Osteocyte (in vitro differentiated cells): ENCODE measurements around the gene ISOC2. TPM values are rescaled to one million over a fixed set of nuclear protein-coding genes. Genes with fewer than 3 reads are reported as not detected.

ENCODE experiments used
- DNase-seq: peaks from one replicate; pipeline ENCODE4 v3.0.0; 2021; ENCODE audit warnings: mixed read lengths; ENCODE audit not compliant: unreplicated experiment; ENCODE audit errors: extremely low spot score
- H3K27ac Mint-ChIP-seq: one replicate; pipeline ENCODE4 v1.8.0; 2021; ENCODE audit warnings: mild to moderate bottlenecking, mixed read lengths; ENCODE audit not compliant: unreplicated experiment
- H3K27me3 Mint-ChIP-seq: one replicate; pipeline ENCODE4 v1.8.0; 2021; ENCODE audit warnings: mixed read lengths; ENCODE audit not compliant: unreplicated experiment
- H3K36me3 Mint-ChIP-seq: one replicate; pipeline ENCODE4 v1.8.0; 2021; ENCODE audit warnings: mixed read lengths; ENCODE audit not compliant: unreplicated experiment
- H3K4me1 Mint-ChIP-seq: one replicate; pipeline ENCODE4 v1.8.0; 2021; ENCODE audit warnings: mixed read lengths; ENCODE audit not compliant: unreplicated experiment
- H3K4me3 Mint-ChIP-seq: one replicate; pipeline ENCODE4 v1.8.0; 2021; ENCODE audit warnings: mild to moderate bottlenecking, moderate library complexity, mixed read lengths; ENCODE audit not compliant: unreplicated experiment
- H3K9me3 Mint-ChIP-seq: one replicate; pipeline ENCODE4 v1.8.0; 2021; ENCODE audit warnings: mixed read lengths; ENCODE audit not compliant: unreplicated experiment
- CTCF ChIP-seq: fragments of 200-600 bp; sonication (generic); IDR thresholded peaks from 2 replicates; pipeline ENCODE4 v1.5.0; 2021; ENCODE audit warnings: antibody characterized with exemption, mild to moderate bottlenecking, moderate library complexity
- total RNA-seq: library from RNA; stranded (reverse); gene quantifications from 2 replicates; pipeline ENCODE4 v1.2.1, GENCODE V29; 2021

The ISOC2 gene
- total RNA-seq, 1 donor from 2014 or later = 39.8 TPM

- Mint-ChIP-seq H3K27ac (no peak overlapping the region), H3K27me3 (peaks cover 46% of the 10 kb centered on the region), H3K4me1 (peaks cover 10% of the 10 kb centered on the region), H3K36me3 (peaks cover 4% of the 10 kb centered on the region), H3K4me3 (no peak overlapping the region), H3K9me3 (no peaks in the 10 kb centered on the region)
- DNase-seq = no peak
- no peak for TF ChIP-seq CTCF
Observed at GRCh38 chr19:55444646-55445045, 16.8 kb downstream of the ISOC2 start.

DNA sequence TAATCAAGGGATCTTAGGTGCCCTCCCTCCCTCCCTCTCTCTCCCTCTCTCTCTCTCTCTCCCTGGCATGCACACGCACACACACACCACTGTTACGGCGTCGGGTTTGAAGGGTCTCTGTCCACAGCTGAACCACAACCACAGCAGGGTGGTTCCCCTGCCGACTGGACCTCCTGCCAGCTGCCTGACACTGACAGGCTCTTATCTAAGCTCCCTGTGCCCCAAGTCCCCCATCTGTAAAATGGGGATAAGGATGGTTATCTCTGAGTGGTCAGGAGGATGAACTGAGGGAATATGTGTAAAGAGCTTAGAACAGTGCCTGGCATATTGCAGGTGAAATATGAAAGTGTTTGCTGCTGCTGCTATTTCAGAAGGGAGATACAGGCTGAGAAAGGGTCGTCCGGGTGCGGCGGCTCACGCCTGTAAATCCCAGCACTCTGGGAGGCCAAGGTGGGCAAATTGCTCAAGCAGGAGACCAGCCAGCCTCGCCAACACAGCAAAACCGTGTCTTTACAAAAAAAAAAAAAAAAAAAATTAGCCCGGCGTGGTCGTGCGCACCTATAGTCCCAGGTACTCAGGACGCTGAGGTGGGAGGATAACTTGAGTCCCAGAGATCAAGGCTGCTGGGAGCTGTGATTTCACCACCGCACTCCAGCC lies 17.5 kb downstream of the ISOC2 start:
- DNase-seq = no peak
- peaks cover 10% of the 10 kb centered on the region for H3K4me1 Mint-ChIP-seq
- TF ChIP-seq CTCF = no peak
- no peaks in the 10 kb centered on the region for H3K9me3 Mint-ChIP-seq
- no peak overlapping the region for H3K27ac Mint-ChIP-seq
- peaks cover 53% of the 10 kb centered on the region for H3K27me3 Mint-ChIP-seq
- peaks cover 4% of the 10 kb centered on the region for H3K36me3 Mint-ChIP-seq
- H3K4me3 Mint-ChIP-seq = no peak overlapping the region

DNA sequence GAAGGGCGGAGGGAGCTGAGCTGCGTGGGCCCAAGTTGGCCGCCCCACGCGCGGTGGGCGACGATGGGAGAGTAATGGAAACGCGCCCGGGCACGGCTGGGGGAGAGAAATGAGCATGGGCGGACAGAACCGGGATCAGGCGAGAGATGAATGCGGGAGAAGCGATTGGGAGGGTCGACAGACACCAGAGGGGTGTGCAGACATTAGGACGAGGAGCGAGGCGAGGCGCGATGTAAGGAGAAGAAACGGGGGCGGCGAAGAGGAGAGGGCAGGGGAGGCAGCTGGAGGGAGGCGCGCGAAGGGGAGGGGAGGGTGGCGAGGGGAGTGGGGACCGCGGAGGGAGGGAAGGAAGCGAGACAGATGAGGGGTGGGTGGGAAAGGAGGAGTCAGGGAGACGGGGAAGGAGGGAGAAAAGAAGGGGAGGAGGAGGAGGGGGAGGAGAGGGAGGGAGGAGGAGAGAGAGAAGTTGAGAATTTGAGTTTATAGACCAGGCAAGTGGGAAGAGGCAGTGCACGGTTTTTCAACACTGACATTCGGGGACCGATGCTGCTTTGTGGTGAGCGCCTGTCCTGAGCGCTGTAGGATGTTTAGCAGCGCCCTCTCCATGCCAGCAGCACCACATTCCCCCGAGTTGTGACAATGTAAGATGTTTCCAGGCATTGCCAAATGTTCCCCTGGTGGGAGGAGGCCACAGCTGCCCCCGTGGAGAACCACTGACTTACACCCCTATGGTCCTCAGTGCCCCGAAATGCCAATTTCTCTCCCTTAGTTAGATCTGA lies 18.2 kb downstream of the ISOC2 start, which contains the start of gene SHISA7:
TSS of gene SHISA7 (minus strand) at position 256 of the 779 bp plus-strand sequence. CDS start 437 bp downstream, outside the sequence.
- H3K27ac Mint-ChIP-seq = no peak within 1 kb of the TSS
- TF ChIP-seq CTCF = no peak
- DNase-seq = no peak
- peaks cover 4% of the 10 kb centered on the region for H3K36me3 Mint-ChIP-seq
- H3K4me3 Mint-ChIP-seq = no peak within 1 kb of the TSS
- peaks cover 10% of the 10 kb centered on the region for H3K4me1 Mint-ChIP-seq
- H3K9me3 Mint-ChIP-seq = no peaks in the 10 kb centered on the region
- peaks cover 55% of the 10 kb centered on the region for H3K27me3 Mint-ChIP-seq

GRCh38 chr19:55442372-55442961 lies 19.0 kb downstream of the ISOC2 start:
- H3K27ac Mint-ChIP-seq = no peak overlapping the region
- no peak for DNase-seq
- H3K27me3 Mint-ChIP-seq = peaks cover 55% of the 10 kb centered on the region
- no peaks in the 10 kb centered on the region for H3K9me3 Mint-ChIP-seq
- H3K4me1 Mint-ChIP-seq = peaks cover 10% of the 10 kb centered on the region
- TF ChIP-seq CTCF = no peak
- peaks cover 4% of the 10 kb centered on the region for H3K36me3 Mint-ChIP-seq
- no peak overlapping the region for H3K4me3 Mint-ChIP-seq
